GM23248 (cell line): ENCODE measurements around the gene PPP2R5B. TPM values are rescaled to one million over a fixed set of nuclear protein-coding genes. Genes with fewer than 3 reads are reported as not detected.

Experiments used
- DNase-seq: peaks from one replicate; pipeline ENCODE4 v3.0.0-alpha.2; 2015
- H2AFZ ChIP-seq: fragments of 200-600 bp; sonication (generic); 2 replicates; pipeline ENCODE4 v1.6.1; 2016; ENCODE audit warnings: antibody characterized with exemption
- H3F3A ChIP-seq: fragments of 200-600 bp; sonication (generic); 2 replicates; pipeline ENCODE4 v1.6.1; 2016; ENCODE audit warnings: mild to moderate bottlenecking, antibody characterized with exemption, mixed run types; ENCODE audit not compliant: insufficient read depth
- H3K27ac ChIP-seq: fragments of 200-600 bp; sonication (generic); 2 replicates; pipeline ENCODE4 v1.5.1; 2016; ENCODE audit warnings: mild to moderate bottlenecking
- H3K27me3 ChIP-seq: fragments of 200-600 bp; sonication (generic); replicated peaks from 2 replicates; pipeline ENCODE4 v1.6.1; 2016; ENCODE audit warnings: mild to moderate bottlenecking; ENCODE audit not compliant: insufficient read depth
- H3K36me3 ChIP-seq: fragments of 200-600 bp; sonication (generic); 2 replicates; pipeline ENCODE4 v1.6.1; 2016; ENCODE audit warnings: low read depth, mild to moderate bottlenecking
- H3K4me1 ChIP-seq: fragments of 200-600 bp; sonication (generic); 2 replicates; pipeline ENCODE4 v1.6.1; 2016; ENCODE audit warnings: mild to moderate bottlenecking; ENCODE audit not compliant: insufficient read depth
- H3K4me2 ChIP-seq: fragments of 200-600 bp; sonication (generic); one replicate; pipeline ENCODE4 v1.6.1; 2016; ENCODE audit warnings: mild to moderate bottlenecking; ENCODE audit not compliant: unreplicated experiment
- H3K4me3 ChIP-seq: fragments of 200-600 bp; sonication (generic); 2 replicates; pipeline ENCODE4 v1.5.1; 2016; ENCODE audit warnings: mild to moderate bottlenecking
- H3K79me2 ChIP-seq: fragments of 200-600 bp; sonication (generic); 2 replicates; pipeline ENCODE4 v1.6.1; 2016; ENCODE audit warnings: mild to moderate bottlenecking; ENCODE audit not compliant: insufficient read depth
- H3K9ac ChIP-seq: fragments of 200-600 bp; sonication (generic); 2 replicates; pipeline ENCODE4 v1.6.1; 2016; ENCODE audit warnings: mild to moderate bottlenecking
- H3K9me2 ChIP-seq: fragments of 200-600 bp; sonication (generic); 2 replicates; pipeline ENCODE4 v1.6.1; 2016; ENCODE audit warnings: mixed run types, mild to moderate bottlenecking, moderate library complexity; ENCODE audit not compliant: insufficient read depth
- H3K9me3 ChIP-seq: fragments of 200-600 bp; sonication (generic); one replicate; pipeline ENCODE4 v1.6.1; 2017; ENCODE audit warnings: low read depth
- H4K20me1 ChIP-seq: fragments of 200-600 bp; sonication (generic); 2 replicates; pipeline ENCODE4 v1.6.0; 2016; ENCODE audit not compliant: insufficient read depth
- EZH2 ChIP-seq: fragments of 200-600 bp; sonication (generic); IDR thresholded peaks from 2 replicates; pipeline ENCODE4 v1.6.1; 2018; ENCODE audit warnings: antibody characterized with exemption, mild to moderate bottlenecking; ENCODE audit not compliant: insufficient read depth, poor library complexity, severe bottlenecking
- EZH2phosphoT487 ChIP-seq: fragments of 200-600 bp; sonication (generic); IDR thresholded peaks from 2 replicates; pipeline ENCODE4 v1.6.1; 2018; ENCODE audit warnings: antibody characterized with exemption, moderate library complexity, mild to moderate bottlenecking, low read depth; ENCODE audit not compliant: insufficient read depth
- WGBS, 2 experiments: methylation state at CpG; one replicate each; pipeline ENCODE4 v1.1.6; 2015 to 2017; ENCODE audit warnings: low lambda C conversion rate in 2 of 2, low coverage in 1 of 2; ENCODE audit errors: missing lambda C conversion rate in 2 of 2; 5-methylcytosine and 5-hydroxymethylcytosine counted together
- in situ Hi-C: fragments of 300-500 bp; cut with MboI; formaldehyde crosslinking; loops from 2 replicates; pipeline ENCODE4 v1.15.0; 2020
- polyA plus RNA-seq: library from polyadenylated mRNA; unstranded; fragments of >200 nt; fragmentation: Nextera tagmentation; extraction: Ambion mirVana; gene quantifications from 2 replicates; pipeline ENCODE4 v1.2.1, GENCODE V29; 2016
- total RNA-seq: library from RNA; depleted of rRNA; stranded (reverse); fragments of >200 nt; shearing (Covaris generic); gene quantifications from 2 replicates; pipeline ENCODE4 v1.2.3, GENCODE V29; 2014

Gene PPP2R5B
- total and polyA plus RNA-seq, 2 experiments from 2014 or later, result 16.4 to 27.3 TPM

DNA sequence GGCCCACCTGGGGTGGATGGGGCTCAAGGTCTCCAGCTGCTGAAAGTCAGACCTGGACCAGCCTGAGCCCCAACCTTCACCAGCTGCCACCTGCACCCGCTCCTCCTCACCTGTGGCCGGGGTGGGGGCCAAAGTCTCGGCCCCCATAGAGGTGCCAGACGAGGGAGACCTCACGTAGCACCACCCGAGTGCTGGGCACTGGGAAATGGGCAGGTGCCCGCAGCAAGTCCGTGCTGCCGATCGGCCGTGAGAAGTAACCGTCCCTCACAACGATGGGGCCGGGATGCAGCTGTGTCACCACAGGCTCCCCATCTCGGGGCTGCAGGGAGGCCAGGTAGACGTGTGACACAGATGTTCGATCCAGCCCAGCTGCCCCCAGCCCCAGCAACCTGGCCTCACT is 23.7 kb upstream of the PPP2R5B start:
- Histone ChIP-seq H3K9me3 (no peaks in the 10 kb centered on the region), H3K36me3 (no peaks in the 10 kb centered on the region; the same call in 1 of the 2 replicates), H3K9me2 (no peaks in the 10 kb centered on the region), H3K4me2 (no peak overlapping the region), H3K4me3 (no peak overlapping the region), H3K27me3 (no peaks in the 10 kb centered on the region), H3K4me1 (no peaks in the 10 kb centered on the region), H3K27ac (no peak overlapping the region), H3K79me2 (no peaks in the 10 kb centered on the region), H3F3A (no peaks in the 10 kb centered on the region), H3K9ac (no peak overlapping the region), H4K20me1 (no peaks in the 10 kb centered on the region), H2AFZ (no peak overlapping the region)
- in situ Hi-C loops, result no loop called here
- no peak for DNase-seq
- WGBS, 2 experiments, result 93 to 97% methylated on average over 17 of the region's 17 CpGs
- no peak for TF ChIP-seq EZH2
- no peak for TF ChIP-seq EZH2phosphoT487

DNA sequence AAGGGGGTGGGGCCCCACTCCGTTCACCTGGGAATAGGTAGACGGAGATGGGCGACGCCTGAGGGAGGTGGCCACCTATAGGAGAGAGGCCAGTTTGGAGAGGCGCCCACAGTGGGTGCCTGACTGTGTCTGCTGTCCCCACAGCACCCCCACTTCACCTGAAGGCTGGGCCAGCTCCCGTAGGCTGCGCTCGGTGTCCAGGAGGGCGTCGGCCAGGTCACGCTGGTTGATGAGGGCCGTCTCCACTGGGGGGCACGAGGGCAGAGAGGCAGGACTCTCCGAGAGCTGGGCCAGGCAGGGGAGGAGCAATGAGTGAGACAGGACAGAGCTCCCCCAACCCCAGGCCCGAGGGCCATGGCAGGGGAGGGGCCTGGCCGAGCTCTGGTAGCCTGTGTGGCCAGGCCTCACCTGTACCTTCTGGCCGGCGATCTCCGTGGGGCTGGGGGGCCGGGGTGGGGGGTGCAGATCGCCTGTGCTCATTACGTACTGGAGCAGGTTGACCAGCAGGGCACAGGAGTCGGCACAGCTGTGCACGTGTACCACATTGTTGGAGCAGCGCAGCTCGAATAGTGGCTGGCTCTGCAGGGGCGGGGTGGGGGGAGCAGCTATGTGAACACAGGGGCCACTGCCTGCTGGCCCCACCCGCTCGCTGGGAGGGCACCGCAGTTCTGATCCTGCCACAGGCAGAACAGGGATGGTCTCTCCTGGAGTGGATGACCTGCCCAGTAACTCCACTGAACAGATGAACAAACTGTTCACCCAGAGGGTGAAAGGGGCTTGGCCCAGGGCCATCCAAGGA is 22.2 kb upstream of the PPP2R5B start:
- Histone ChIP-seq H2AFZ (no peak overlapping the region), H3K27ac (no peak overlapping the region), H3K9me3 (no peaks in the 10 kb centered on the region), H3K36me3 (no peaks in the 10 kb centered on the region; the same call in 1 of the 2 replicates), H3K27me3 (no peaks in the 10 kb centered on the region), H3K9ac (no peak overlapping the region), H3K4me2 (no peak overlapping the region), H3K4me1 (no peaks in the 10 kb centered on the region), H3K4me3 (no peak overlapping the region), H4K20me1 (no peaks in the 10 kb centered on the region), H3K9me2 (no peaks in the 10 kb centered on the region), H3K79me2 (no peaks in the 10 kb centered on the region), H3F3A (no peaks in the 10 kb centered on the region)
- DNase-seq, result no peak
- in situ Hi-C loops, result no loop called here
- 95% methylated on average over 23 to 30 of the region's 30 CpGs for WGBS, 2 experiments
- TF ChIP-seq EZH2, result no peak
- TF ChIP-seq EZH2phosphoT487, result no peak

DNA sequence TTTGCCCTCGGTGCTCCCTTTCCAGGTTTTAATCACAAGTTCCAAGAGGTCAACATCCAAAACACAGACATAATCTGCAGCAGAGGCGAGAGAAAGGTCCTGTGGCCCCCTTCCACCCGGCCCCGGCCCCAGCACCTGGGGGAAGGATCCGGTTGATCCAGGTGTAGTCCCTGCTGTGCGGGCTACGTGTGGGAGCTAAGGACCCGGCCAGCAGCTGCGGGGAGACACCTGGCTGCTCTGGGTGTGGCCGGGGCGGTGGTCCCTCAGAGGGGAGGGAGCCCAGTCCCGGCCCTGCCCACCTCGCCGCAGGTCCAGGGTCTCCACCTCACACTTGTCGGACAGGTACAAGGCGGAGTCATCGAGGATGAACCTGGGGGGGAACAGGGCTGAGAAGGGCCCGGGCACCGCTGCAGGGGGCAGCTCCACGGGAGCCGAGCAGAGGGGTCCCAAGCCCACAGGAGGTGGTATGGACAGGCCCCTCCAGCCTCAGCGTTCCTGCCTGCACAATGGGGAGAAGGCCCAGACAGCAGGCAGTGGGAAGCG is 21.1 kb upstream of the PPP2R5B start:
- Histone ChIP-seq H3K27me3 (no peaks in the 10 kb centered on the region), H3K4me3 (no peak overlapping the region), H3K9ac (no peak overlapping the region), H3F3A (no peaks in the 10 kb centered on the region), H3K4me1 (no peaks in the 10 kb centered on the region), H4K20me1 (no peaks in the 10 kb centered on the region), H3K9me2 (no peaks in the 10 kb centered on the region), H3K27ac (no peak overlapping the region), H2AFZ (no peak overlapping the region), H3K4me2 (no peak overlapping the region), H3K36me3 (no peaks in the 10 kb centered on the region; the same call in 1 of the 2 replicates), H3K9me3 (no peaks in the 10 kb centered on the region), H3K79me2 (no peaks in the 10 kb centered on the region)
- in situ Hi-C loops, result no loop called here
- TF ChIP-seq EZH2, result no peak
- TF ChIP-seq EZH2phosphoT487, result no peak
- WGBS, 2 experiments, result 87 to 90% methylated on average over 21 to 23 of the region's 23 CpGs
- DNase-seq, result no peak

DNA sequence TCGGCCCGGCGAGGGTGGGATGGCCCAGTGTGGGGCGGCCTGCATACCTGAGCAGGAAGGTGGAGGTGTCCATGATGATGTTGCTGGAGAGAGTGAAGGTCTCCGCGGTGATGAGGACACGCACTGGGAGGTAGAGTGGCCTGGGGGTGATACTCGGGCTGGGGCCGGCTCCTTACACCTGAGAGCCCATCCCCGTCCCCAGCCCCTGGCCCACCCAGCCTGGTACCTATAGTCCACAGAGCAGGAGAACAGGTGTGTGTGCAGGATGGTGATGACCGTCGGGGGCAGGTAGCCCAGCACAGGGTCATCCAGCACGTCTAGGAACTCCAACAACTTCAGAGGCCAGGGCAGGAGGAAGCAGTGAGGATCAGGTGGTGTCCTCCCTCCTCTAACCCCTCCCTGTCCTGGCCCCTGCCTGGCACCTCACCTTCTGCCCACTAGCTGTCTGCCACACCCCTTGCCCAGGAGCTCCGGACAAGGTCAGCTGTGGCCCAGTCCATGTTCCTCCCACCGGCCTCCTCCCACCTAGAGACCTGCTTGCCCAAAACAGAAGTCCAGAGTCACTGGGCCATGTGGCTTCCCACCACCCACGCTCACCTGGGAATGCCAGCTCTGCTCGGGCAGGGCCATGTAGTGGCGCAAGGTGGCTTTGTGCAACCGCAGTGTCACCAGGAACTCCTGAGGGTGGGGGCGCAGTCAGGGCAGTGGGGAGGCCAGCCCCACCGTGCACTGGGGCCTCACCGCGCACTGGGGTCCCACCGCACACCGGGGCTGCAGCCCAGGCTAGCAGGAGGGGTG is 18.8 kb upstream of the PPP2R5B start:
- TF ChIP-seq EZH2phosphoT487, result no peak
- TF ChIP-seq EZH2, result no peak
- Histone ChIP-seq H3K4me3 (no peak overlapping the region), H3K9me3 (no peaks in the 10 kb centered on the region), H3K4me1 (no peaks in the 10 kb centered on the region), H2AFZ (no peak overlapping the region), H3K9me2 (no peaks in the 10 kb centered on the region), H3K4me2 (no peak overlapping the region), H3K79me2 (no peaks in the 10 kb centered on the region), H3K27me3 (no peaks in the 10 kb centered on the region), H4K20me1 (no peaks in the 10 kb centered on the region), H3K9ac (no peak overlapping the region), H3F3A (no peaks in the 10 kb centered on the region), H3K36me3 (no peaks in the 10 kb centered on the region; the same call in 1 of the 2 replicates), H3K27ac (no peak overlapping the region)
- no peak for DNase-seq
- in situ Hi-C loops, result no loop called here
- 92 to 93% methylated on average over 25 of the region's 25 CpGs for WGBS, 2 experiments
